GM12872 (cell line): Measurements from ENCODE around the gene NOC2L.
A peak's percentile ranks its signal among the peaks of the same experiment; 100 is the strongest.

Source experiments
- TF ChIP-seq, protein P1 (sequence below): IDR thresholded peaks from 3 replicates; pipeline ENCODE4 v1.5.1; 2011; ENCODE audit warnings: low read depth, mild to moderate bottlenecking, low read length, moderate library complexity; ENCODE audit not compliant: insufficient read depth

The NOC2L gene

DNA sequence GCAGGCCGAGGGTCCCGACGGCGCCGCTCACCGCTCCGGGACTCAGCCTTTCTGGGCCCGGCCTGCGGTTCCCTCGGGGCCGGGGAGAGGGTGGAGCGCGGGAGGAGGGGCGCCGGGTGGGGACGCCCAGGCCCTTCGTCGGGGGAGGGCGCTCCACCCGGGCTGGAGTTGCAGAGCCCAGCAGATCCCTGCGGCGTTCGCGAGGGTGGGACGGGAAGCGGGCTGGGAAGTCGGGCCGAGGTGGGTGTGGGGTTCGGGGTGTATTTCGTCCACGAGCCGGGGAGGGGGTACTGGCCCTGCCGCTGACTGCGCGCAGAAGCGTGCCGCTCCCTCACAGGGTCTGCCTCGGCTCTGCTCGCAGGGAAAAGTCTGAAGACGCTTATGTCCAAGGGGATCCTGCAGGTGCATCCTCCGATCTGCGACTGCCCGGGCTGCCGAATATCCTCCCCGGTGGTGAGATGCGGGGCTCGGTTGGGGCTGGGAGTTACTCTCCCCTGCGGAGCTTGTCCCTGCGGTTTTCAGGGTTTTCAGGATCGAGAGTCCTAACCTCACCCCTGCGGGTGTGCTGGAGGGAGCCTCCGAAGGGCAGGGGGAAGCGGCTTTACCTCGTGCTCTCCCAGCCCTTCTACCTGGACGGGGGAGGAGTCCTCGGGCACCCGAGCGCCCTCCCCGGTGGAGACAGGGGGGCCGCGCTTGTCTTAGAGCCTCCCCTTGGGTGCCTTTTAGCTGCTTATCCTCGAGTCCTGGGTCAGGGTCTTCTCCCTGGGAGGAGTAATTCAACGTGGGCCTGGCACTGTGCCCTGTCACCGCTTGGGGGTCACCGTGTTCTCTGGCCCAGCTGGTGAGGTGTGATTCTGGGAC, 33.3 kb downstream of the NOC2L start:
- TF ChIP-seq, protein P1, sequence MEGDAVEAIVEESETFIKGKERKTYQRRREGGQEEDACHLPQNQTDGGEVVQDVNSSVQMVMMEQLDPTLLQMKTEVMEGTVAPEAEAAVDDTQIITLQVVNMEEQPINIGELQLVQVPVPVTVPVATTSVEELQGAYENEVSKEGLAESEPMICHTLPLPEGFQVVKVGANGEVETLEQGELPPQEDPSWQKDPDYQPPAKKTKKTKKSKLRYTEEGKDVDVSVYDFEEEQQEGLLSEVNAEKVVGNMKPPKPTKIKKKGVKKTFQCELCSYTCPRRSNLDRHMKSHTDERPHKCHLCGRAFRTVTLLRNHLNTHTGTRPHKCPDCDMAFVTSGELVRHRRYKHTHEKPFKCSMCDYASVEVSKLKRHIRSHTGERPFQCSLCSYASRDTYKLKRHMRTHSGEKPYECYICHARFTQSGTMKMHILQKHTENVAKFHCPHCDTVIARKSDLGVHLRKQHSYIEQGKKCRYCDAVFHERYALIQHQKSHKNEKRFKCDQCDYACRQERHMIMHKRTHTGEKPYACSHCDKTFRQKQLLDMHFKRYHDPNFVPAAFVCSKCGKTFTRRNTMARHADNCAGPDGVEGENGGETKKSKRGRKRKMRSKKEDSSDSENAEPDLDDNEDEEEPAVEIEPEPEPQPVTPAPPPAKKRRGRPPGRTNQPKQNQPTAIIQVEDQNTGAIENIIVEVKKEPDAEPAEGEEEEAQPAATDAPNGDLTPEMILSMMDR, result no peak

- TF ChIP-seq, protein P1, result no peak
Observed at GRCh38 chr1:924656-925560, 34.1 kb downstream of the NOC2L start.

DNA sequence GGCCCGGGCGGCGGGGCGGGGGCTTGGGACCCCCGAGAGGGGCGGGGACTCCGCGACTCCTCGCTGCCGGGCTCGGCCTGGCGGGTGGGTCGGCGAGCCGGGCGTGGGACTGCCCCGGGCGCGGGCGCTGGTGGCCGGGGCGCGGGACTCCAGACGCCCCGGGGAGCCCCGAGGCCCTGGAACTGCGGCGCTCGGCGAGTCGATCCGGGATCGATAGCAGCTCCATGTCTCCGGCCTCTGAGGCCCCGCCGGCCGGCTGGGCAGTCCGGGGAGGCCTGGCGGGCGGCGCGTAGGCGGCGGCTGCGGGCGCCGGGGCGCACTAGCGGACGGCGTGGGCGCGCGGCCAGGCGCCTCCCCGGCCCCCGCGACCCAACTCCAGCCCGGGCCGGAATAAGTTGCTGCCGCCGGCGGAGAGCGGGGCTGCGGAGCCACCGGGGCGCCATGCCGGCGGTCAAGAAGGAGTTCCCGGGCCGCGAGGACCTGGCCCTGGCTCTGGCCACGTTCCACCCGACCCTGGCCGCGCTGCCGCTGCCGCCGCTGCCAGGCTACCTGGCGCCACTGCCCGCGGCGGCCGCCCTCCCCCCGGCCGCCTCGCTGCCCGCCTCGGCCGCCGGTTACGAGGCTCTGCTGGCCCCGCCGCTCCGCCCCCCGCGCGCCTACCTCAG, 34.9 kb downstream of the NOC2L start:
- TF ChIP-seq, protein P1, result no peak

DNA sequence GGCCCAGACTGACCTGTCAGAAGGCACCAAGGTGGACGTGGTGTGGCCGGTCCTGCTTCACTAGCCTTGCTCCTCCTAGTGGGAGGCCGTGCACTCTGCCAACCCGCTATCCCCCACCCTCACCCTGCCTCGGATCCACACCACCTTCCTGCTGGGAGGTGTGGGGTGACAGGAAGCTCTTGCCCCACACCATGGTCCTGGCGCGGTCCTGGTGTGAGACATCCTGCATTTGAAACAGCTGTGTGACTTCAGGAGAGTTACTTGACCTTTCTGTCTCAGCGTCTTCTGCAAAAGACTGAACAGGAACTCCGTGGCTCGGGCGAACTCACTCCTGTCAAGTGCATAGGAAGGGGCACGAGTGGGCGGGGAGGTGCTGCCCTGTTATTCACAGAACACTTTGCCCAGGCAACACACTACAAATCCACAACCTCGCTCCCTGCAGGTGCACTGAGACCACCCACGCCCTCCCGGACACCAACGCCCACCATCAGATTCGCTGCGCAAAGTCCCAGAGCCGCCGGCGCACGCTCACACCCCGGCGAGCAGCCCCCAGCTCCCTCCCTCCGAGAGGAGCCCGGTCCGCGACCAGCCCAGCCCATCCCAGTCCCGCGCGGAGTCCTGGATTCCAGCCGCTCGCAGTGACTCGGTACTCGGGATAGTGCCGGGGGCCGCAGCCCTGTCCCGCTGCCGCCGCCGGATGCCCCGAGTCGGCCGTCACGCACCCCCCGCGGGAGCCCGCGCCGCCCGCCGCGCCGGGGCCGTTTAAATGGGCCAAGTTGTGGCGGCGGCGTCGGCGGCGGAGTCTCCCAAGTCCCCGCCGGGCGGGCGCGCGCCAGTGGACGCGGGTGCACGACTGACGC, 35.7 kb downstream of the NOC2L start, which contains the start of gene SAMD11:
Gene SAMD11 (plus strand): TSS at position 793 of the 860 bp plus-strand sequence. CDS start 509 bp downstream, outside the sequence.
- TF ChIP-seq, protein P1, result no peak

DNA sequence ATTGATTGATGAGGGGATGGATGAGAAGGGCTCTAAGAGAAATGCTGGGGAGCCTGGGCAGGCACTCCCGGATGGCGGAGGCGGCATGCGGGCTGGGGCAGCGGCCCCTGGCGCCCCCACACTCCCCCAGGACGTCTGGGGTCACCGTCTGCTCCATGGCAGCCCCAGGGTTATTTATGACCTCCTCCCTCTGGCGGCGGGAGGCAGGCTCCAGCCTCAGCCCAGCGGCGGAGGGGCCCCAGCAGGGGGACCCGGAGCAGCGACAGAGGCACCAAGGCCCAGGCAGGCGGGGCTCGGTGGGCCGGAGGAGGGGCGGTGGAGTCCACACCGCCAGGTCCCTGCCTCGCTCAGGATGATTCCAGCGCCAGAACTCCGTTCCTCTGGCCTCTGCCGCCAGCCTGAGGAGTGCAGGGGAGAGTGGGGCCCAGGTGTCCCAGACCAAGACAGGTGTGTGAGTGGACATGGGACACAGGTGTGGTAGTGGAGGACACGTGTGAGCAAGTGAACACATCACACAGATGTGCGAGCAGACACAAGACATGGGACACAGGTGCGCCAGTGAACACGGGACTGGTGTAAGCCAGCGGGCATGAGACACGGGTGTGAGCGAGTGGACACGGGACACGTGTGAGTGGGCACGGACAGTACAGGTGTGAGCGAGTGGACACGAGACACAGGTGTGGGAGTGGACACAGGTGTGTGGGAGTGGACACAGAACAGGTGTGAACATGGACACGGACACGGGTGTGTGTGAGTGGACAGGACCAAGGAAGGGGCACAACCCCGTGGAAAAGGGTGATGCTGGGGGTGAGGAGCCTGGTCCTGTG, 37.8 kb downstream of the NOC2L start:
- TF ChIP-seq, protein P1, result peak; percentile 14; the same call in 1 of the 3 replicates

GRCh38 chr1:920521-920920, 38.5 kb downstream of the NOC2L start:
- TF ChIP-seq, protein P1, result no peak
